ENCODE results near the gene SNORC. TPM values are rescaled to one million over a fixed set of nuclear protein-coding genes. Genes with fewer than 3 reads are reported as not detected.
"Not testable (repeated sequence)": the region's sequence is repeated elsewhere in the genome, so short reads cannot be mapped to it uniquely, and the experiment has no call there.

The SNORC gene
- polyA plus RNA-seq (ENCODE audit: insufficient read length in 4 of 4) = 1 to 10 TPM; 1.2 to 2.4 (median 1.7) TPM

DNA sequence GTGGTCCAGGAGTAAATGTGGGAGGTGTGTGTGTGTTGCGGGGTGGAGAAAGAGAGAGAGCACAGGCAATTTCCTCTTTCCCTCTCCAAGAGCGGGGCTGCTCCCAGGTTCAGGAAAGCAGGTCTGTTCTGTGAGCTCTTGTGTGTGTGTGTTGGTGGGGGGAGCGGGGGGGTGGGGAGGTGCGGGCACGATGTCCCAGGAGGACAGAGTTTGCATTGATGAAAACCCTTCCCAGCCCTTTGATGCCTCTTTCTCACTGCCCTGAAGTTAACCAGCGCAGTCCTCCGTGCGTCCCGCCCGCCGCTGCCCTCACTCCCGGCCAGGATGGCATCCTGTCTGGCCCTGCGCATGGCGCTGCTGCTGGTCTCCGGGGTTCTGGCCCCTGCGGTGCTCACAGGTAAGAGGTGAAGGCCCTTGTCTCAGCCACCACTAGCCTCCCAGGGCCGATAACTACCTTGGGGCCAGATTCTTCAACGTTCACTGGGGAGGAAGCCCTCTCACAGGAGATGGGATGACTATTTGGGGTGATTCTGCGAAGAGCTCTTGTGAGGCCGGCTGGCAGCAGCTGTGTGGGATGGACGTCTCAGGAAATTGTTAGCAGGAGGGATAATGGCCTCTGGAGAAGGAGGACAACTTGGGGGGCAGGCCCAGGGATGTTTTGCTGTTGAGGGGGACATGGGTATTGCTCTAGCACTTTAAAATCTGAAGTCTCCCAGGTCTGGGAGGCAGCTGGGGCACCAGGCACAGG is at the start of gene SNORC:
SNORC (plus strand) TSS at position 247 of the 748 bp plus-strand sequence; CDS start at position 325, 78 bp downstream.
- no peak for DNase-seq (ENCODE audit: low read depth in 4 of 4, low spot score in 3 of 4)

DNA sequence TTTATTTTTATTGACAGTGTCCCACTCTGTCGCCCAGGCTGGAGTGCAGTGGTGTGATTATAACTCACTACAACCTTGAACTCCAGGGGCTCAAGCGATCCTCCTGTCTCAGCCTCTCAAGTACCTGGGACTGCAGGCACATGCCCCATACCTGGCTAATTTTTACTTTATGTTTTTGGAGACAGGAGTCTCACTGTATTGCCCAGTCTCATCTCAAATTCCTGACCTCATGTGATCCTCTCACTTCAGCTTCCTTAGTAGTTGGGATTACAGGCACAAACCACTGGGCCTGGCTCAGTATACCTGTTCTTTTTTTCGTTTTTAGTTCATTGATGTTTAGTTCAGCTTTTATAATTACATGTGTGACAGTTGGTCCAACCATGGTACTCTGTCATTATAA is 40.1 kb upstream of the SNORC start:
- DNase-seq (ENCODE audit: low read depth in 4 of 4, low spot score in 3 of 4) = no peak

DNA sequence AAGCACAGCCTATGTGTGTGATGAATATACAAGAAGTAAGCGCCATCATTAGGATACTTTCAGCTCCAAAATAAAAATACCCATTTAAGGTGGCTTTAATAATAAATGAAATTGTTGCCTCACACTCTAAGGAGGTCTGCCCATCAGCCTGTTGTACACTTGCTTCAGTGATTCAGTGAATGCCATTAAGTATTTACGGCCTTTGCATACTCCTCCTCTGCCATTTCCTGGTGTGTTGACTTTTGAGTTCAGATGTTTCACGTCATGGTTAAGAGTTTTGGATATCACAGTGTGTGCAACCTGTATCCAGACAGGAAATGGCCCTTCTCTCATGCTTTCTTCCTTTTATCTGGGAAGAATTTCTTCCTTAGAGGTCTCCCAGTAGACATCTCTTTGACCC is 38.6 kb upstream of the SNORC start:
- no peak for DNase-seq (ENCODE audit: low read depth in 4 of 4, low spot score in 3 of 4)

DNA sequence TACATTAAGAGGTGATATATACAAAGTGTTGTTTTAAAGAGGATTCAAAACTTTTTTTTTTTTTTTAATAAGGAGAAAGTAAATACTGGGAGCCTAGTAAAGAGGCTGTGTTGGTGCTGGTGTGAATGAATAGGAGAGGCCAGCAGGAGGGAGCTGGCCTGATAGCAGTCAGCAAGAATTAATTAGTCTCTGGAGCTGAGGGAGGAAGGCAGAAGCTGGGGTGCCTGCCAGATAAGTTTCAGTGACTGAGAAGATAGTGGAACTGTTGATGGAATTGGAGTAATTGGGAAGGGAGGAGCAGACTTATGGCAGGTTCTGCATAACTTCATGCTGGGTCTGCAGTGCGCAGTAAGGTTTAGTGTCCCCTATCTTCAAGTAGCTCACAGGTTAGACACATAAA is 36.2 kb upstream of the SNORC start:
- DNase-seq (ENCODE audit: low read depth in 4 of 4, low spot score in 3 of 4) = no peak

DNA sequence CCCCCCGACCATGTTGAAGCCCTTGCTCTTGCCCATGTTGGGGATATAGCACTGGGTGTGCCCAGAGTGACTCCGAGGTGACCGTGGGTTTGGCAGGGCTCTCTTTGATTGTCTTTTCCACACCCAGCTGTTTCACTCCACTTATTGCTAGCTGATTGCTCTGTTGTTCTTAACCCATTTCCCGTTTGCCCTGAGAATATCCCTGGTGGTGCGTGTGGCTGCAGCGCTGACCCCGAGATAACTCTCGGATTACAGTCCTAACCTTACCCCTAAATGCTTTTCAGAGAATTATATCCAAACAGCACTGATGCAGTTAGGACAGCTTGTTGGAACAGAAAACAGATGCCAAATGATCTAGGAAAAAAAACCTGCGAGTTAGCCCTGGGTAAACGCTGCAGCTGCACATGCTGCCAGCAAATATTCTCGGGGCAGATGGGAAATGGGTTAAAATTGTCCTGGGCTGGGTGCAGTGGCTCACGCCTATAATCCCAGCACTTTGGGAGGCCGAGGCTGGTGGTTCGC is 34.3 kb upstream of the SNORC start:
- no peak for DNase-seq (ENCODE audit: low read depth in 4 of 4, low spot score in 3 of 4)

DNA sequence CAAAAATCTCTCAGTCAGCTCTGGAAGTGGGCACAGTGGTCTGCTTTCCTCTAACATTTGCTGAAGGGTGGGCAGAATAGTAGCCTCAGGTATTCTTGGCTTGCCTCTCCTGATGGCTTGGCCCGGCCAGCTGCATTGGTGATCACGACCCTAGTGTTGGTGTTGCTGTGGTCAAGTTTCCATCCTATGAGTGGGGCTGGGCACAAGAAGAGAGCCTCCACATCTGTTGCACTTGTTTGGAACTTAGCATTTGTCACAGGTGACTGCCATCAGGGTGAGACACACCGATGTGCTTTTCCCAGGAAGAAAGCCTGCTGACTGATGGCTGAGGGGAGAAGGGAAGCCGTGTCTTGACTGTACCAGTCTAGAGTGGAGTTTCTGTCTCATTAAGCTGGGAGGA is 33.1 kb upstream of the SNORC start:
- no peak for DNase-seq (ENCODE audit: low read depth in 4 of 4, low spot score in 3 of 4)

DNA sequence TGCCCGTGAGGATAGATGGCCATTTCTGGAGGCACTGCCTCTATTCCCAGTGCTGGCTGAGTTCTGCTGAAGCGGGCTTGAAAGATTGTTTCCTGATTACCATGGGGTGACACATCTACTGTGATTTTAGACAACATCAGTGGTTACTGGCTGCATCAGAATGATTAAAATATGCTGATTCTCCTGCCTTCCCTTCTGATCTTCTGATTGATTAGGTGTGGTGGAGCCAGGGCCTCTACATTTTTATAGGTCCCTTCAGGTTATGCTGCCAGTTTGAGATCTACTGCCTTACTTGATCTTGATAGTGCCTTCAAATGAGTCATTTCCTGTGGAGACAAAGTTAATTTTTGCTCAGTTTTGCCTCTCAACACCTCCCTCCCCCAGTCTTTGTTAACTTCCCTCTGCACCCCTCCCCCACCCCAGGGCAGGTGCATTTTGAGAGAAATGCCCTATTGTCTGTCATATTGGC is 31.6 kb upstream of the SNORC start:
- DNase-seq (ENCODE audit: low read depth in 4 of 4, low spot score in 3 of 4) = no peak

DNA sequence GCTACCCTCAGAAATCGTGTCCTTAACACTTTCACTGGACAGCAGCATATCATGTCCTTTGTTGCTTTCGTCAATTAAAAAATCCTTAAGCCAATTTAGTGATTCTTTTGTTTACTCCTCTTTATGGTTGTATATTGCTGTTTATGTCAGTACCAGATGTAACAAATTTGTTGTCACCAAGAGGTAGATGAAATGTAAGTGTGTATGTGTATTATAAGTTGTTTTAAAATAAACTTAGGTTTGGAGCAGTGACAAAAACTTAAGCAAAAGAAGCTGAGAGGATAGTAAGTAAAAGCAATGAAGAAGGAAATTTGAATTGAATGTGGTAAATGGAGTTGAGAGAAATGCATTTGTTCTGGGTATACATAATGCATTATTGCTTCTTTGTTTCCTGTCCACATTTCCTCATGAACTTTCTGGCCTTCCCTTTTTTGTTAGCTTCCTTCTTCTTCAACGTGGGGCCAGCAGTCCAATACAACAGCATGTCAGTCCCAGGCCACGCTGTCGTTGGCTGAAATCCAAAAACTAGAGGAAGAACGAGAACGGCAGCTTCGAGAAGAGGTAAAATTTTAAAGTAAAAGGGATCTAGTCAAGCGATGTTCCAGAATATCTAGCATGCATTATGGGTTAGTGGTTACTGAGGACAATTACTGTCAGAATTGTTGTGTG is 30.5 kb upstream of the SNORC start:
- no peak for DNase-seq (ENCODE audit: low read depth in 4 of 4, low spot score in 3 of 4)

DNA sequence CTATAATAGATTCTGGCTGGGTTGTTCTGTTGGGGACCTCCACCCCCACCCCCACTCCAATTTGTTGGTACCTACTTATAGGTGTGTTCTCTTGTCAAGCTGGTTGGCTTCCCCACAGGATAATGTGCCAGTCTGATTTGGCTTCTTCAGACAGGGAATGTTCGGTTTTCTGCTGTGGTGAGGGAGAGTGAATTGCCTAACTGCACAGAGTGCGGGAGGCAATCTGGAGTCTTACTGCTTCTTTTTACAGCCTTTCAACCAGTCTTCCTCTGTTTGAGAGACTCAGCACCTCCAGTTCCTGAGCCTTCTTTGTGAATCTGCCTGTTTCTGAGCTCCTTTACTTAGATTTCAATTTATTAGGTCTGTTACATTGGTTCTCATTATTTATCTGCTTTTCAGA is 27.4 kb upstream of the SNORC start:
- no peak for DNase-seq (ENCODE audit: low read depth in 4 of 4, low spot score in 3 of 4)

DNA sequence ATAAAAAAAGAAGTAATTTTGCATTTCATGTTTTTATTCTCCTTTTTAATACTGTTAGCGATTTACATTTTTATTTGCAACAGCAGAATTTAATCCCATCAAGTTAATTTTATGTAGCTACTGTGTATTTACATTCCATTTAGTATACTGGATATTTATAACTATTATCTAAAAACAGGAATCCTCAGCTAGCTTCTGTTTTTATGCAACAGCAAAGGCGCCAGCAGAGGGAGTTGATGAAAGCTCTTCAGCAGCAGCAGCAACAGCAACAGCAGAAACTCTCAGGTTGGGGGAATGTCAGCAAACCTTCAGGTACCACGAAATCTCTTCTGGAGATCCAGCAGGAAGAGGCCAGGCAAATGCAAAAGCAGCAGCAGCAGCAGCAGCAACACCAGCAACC is 26.2 kb upstream of the SNORC start:
- no peak for DNase-seq (ENCODE audit: low read depth in 4 of 4, low spot score in 3 of 4)

DNA sequence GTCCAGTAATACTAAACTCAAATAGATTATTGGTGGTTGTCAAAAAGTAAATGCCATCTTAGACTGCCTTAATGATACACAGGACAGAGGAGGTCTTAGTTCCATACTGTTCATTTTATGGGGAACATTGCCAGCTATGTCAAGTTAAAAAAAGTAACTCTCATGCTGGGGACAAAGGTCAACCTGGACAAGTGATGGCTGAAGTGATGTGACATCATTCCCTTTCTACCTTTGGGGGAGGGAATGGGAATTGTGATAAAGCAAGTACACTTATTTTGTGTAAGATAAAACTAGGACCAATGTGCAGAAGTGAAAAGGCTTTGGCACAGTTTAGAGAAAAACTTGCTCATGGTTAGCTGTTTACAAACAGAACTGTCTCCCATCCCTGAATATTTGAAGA is 24.0 kb upstream of the SNORC start:
- no peak for DNase-seq (ENCODE audit: low read depth in 4 of 4, low spot score in 3 of 4)

DNA sequence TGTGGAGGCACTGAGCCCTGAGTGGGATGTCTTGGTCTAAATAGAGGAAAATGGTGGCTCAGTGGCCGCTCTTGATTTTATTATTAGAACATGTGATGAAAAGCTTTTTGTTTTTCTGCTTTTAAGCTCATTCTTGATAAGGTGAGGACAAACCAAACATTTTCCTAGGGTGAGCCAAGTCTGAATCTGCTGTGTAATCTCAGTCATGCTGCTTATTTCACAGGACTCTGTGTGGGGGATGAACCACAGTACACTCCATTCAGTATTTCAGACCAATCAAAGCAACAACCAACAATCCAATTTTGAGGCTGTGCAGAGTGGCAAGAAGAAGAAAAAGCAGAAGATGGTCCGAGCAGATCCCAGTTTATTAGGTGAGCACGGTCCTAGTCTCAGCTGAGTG is 20.0 kb upstream of the SNORC start:
- no peak for DNase-seq (ENCODE audit: low read depth in 4 of 4, low spot score in 3 of 4)

DNA sequence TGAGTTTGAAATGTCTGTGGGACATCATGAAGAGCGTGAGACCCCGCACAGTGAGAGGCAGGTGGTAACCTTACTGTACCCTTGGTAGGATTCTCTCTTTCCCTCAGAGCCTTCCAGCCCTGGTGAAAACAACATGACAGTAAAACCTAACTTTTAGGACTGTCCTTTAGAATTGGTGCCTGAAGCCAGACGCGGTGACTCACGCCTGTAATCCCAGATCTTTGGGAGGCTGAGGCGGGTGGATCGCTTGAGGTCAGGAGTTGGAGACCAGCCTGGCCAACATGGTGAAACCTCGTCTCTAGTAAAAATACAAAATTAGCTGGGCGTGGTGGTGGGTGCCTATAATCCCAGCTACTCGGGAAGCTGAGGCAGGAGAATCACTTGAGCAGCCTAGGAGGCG is 18.0 kb upstream of the SNORC start:
- DNase-seq (ENCODE audit: low read depth in 4 of 4, low spot score in 3 of 4) = not testable (repeated sequence)

DNA sequence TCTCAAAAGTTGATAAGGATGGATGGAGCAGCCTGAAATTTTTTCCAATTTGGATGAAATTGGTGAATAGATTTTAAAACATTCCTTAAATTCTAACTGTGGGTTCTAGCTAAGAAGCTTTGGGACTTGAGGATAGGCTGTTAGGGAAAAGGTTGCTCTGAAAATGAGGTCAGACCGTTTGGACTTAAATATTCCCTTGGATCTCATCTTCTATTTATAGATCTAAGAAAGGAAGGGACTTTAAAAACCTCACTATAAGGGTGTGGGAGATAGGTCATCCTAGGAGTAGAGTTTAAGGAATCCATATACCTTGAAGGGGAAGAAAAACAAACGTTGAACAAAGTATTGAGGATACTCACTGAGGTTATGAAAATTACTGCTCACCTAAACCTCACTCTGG is 17.4 kb upstream of the SNORC start:
- no peak for DNase-seq (ENCODE audit: low read depth in 4 of 4, low spot score in 3 of 4)

DNA sequence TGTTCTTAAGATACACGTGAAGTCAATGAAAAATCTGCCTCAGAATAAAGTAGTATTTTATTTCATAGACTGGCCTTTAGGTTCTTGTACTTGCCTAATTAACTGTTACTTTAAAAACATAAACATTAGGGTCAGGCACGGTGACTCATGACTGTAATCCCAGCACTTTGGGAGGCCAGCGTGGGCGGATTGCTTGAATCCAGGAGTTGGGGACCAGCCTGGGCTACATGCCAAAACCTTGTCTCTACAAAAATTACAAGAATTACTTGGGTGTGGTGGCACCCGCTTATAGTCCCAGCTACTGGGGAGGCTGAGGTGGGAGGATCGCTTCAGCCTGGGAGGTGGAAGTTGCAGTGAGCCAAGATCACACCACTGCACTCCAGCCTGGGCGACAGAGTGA is 16.0 kb upstream of the SNORC start:
- no peak for DNase-seq (ENCODE audit: low read depth in 4 of 4, low spot score in 3 of 4)

DNA sequence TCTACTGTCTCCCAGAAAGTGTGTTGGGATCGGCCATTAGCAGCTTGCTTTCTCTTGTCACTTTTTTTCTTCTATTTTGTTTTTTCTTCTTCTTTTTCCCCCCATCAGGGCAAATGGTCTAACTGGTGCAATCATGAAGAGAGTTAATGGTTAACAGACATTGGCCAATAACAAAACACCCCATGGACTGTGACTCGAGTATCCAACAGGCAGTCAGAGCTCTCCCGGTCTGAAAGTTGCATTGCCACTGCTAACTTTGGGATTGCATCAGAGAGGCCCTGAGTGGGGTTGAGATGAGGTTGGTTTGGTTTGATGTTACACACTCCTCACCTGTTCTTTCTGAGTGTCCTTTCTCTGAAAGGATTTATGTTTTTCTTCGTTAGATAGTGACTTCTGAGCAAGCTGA is 12.9 kb upstream of the SNORC start:
- DNase-seq (ENCODE audit: low read depth in 4 of 4, low spot score in 3 of 4) = peak in 1 of 4 donors; percentile 26

DNA sequence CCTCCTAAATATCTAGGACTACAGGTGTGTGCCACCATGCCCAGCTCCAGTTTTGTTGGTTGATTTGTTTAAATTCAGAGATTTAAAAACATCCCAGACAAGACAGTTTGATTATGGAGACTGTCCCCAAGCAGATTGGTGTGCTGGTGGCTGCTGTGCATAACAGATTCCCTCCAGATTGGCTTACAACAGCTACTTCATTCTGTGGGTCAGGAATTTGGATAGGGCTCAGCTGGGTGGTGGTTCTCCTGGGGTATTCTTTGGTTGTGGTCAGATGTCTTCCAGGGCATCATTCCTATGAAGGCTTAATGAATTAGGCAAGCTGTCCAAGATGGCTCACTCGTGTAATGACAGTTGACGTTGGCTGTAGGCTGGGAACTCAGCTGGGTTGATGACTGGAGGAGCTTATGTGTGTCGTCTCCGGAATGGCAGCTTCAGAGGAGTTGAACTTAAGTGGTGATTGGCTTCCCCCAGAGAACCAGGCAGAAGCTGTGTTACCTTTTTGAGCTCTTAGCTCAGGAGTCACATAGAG is 10.6 kb upstream of the SNORC start:
- no peak for DNase-seq (ENCODE audit: low read depth in 4 of 4, low spot score in 3 of 4)

DNA sequence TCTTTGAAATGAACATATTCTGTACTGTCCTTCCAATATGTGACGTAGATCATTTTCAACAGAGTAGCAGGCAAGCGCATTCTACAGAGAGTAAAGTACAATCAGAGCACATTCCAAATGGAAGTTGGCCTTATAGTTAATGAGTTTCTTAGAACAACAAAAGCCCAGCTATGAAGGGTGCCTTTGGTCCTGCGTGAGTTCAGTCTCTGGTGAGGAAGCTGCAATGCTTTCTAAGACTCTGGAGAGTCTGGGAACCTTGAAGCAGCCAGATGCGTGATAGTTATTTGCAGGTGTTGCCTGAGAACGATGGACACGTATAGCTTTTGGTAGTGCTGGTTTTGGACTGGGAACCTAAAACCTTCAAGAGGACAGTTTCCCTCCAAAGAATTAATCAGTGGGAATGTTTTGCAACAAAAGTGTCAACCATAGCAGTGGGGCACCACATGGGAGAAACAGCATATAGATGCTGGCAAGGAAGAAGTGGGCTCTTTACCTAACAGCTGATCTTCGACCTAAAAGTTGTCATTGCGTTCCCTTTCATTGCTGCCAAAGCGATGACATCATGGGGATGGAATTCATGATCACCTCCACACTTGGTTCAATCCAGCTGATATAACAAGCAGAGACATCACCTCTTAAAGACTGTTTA is 9.3 kb upstream of the SNORC start:
- no peak for DNase-seq (ENCODE audit: low read depth in 4 of 4, low spot score in 3 of 4)

DNA sequence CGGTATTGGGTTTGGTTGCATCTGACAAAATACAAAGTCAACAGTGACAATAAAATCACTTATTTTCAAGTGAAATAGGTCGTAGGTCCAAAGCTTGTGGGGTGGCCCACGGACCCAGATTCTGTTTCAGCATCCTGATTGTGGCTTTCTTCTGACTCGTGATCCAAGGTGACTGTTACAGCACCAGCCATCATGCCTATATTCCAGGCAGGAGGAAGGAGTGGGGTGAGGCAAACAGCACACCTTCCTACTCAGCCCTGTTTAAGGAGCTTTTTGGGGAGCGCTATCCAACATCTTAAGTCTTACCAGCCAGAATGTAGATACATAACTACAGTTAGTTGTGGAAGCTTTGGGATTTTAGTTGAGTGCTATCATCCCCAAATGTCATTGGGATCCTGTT is 8.7 kb upstream of the SNORC start:
- DNase-seq (ENCODE audit: low read depth in 4 of 4, low spot score in 3 of 4) = no peak

DNA sequence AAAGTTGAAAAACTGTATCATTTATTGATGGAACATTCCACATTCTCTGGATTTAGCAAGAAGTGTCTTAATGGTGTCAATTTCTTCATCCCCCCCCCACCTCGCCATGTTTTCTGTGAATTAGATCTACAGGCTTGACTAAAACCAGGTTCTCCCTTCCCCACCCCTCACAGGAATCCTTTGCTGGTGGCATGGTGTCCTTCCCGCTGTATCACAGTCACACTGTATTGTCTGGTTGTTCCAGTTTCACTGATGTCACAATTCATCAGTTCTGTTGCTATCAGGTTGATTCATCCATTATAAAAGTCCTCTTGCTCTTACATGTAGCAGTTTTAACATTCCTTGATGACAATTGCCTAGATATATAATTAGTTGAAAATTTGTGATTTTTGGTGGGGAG is 6.1 kb upstream of the SNORC start:
- DNase-seq (ENCODE audit: low read depth in 4 of 4, low spot score in 3 of 4) = no peak

DNA sequence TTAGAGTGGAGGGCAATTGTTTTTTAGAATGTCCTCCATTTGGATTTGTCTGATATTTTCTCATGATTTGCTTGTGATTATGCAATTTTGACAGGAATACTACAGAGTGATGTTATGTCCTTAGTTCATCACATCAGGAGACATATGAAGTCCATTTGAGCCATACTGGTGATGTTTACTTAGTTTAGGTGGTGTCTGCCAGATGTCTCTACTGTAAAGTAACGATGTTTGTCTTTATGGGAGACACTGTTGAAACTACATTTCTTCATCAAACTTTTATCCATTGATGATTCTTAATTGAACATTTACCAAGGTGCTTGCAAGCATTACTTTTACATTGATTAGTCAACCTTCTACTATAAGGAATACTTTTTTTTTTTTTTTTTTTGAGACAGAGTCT is 4.9 kb upstream of the SNORC start:
- DNase-seq (ENCODE audit: low read depth in 4 of 4, low spot score in 3 of 4) = no peak
